Left lung (tissue), 10 donors: ENCODE data around the gene LRRC61. TPM values are rescaled to one million over a fixed set of nuclear protein-coding genes. Genes with fewer than 3 reads are reported as not detected.
A peak's percentile ranks its signal among the peaks of the same experiment; 100 is the strongest.
"Not testable (repeated sequence)": the region's sequence is repeated elsewhere in the genome, so short reads cannot be mapped to it uniquely, and the experiment has no call there.

ENCODE experiments used
- ATAC-seq: fragments of 200-7000 bp; cut with Tn5 transposase; one replicate; pipeline ENCODE4 v1.9.1; 2020; ENCODE audit warnings: moderate library complexity
- DNase-seq, 4 donors: peaks; one replicate each; pipeline ENCODE4 v3.0.0-alpha.2; 2013 to 2020
- H3K27ac ChIP-seq, 2 donors: fragments of 200-600 bp; sonication (generic) in 1 of 2; one replicate each; pipeline versions ENCODE4 v1.5.0 to v1.8.0; 2020 to 2021
- H3K27me3 ChIP-seq, 2 donors: fragments of 200-600 bp; sonication (generic) in 1 of 2; one replicate each; pipeline versions ENCODE4 v1.5.0 to v1.8.0; 2020 to 2021
- H3K36me3 ChIP-seq, 2 donors: fragments of 200-600 bp; sonication (generic) in 1 of 2; one replicate each; pipeline versions ENCODE4 v1.5.0 to v1.8.0; 2020 to 2021
- H3K4me1 ChIP-seq, 2 donors: fragments of 200-600 bp; one replicate each; pipeline ENCODE4 v1.8.0; 2021
- H3K4me3 ChIP-seq, 2 donors: fragments of 200-600 bp; sonication (generic) in 1 of 2; one replicate each; pipeline versions ENCODE4 v1.5.0 to v1.8.0; 2020 to 2021; ENCODE audit warnings: mild to moderate bottlenecking in 1 of 2
- H3K9me3 ChIP-seq, 2 donors: fragments of 200-600 bp; sonication (generic) in 1 of 2; one replicate each; pipeline versions ENCODE4 v1.5.0 to v1.8.0; 2020 to 2021
- intact Hi-C, 2 donors: fragments of 100-400 bp; cut with DNase I; formaldehyde crosslinking; loops; one replicate each; pipeline versions ENCODE4 v1.11.2 to v1.14.2; 2022
- polyA plus RNA-seq, 6 donors: library from polyadenylated mRNA; unstranded; fragments of 120-200 nt; gene quantifications; one replicate each; pipeline ENCODE4 v1.2.1, GENCODE V29; 2013; ENCODE audit not compliant: insufficient read length in 6 of 6
- total RNA-seq, 2 donors: library from RNA; stranded (reverse); fragmentation: NEBNext Ultra II Directional; extraction: Animal tissue kit (Norgen Biotek cat#: 25700); gene quantifications; one replicate each; pipeline ENCODE4 v1.2.1, GENCODE V29; 2021
- TF ChIP-seq, protein P1 (sequence below), 2 donors: fragments of 200-600 bp; sonication (generic) in 1 of 2; IDR thresholded peaks; one replicate each; pipeline versions ENCODE4 v1.5.0 to v1.8.0; 2021; ENCODE audit warnings: antibody characterized with exemption in 2 of 2
- donor health status: DM: no; HTN: yes; CAD: no.
- donor health status: DM: no; HTN: no; CAD: no.

The LRRC61 gene
- total and polyA plus RNA-seq, 8 donors: 9.0 to 22.5 (median 19.3) TPM

DNA sequence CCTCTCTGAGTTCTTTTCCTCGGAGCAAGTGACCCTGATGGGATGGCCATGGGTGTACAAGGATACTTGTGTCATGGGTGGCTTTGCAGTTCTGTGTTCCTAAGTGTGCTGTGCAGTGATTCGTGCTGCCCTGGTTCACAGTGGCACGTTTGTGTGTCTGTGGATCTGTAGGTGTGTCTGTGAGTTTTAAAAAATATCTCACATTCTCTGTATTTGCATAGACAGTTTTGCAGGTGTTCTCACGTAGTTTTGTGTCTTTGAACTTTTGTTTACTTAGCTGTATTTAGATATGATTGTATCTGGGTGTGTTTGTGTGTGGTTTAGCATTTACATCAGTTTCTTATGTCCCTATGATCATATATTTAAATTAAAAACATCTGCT, 59.7 kb downstream of the LRRC61 start:
- no peak for ATAC-seq

DNA sequence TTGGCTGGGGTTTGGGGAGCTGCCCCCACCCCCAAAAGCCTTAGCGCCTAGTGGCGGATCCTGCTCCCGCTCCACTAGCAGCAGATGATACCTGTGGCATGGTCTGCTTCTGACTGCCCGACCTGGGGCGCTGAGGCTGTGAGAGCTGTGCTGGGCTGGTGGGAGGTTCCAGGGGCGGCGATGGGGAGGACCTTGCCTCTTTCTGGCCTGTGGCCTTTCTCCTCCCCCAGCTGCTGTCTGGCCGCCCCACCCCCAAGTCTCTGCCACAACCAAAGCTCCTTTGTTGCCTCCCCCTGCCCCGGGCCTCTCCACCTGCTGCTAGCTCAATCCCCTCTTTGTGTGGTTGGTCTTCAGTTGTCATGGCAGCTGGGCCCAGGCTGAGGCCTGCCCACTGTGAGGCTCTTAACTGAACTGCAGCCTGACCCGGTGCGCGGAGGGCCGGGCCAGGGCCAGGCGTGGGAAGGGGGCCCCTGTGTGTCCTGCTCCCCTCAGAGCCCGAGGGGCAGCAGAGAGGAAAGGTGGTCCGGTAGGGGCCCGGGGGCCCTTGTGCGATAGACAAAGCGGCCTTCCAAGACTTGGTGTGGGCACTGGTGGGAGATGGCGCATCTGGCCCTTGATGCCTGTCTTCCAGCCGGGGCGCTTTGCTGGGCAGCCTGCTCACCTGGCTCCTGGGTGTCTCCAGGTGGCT, 60.7 kb downstream of the LRRC61 start:
- intact Hi-C loops: no loop called here
- DNase-seq (peak in 3 of 4 donors; percentile 20 to 78 (median 62)), ATAC-seq (no peak)
- Histone ChIP-seq H3K27me3 (no peaks in the 10 kb centered on the region), H3K36me3 (no peaks in the 10 kb centered on the region), H3K9me3 (no peaks in the 10 kb centered on the region), H3K4me3 (no peak overlapping the region), H3K4me1 (peaks cover 3 to 31% of the 10 kb centered on the region in 2 donors), H3K27ac (peak overlapping the region in 1 of 2 donors; percentile 64)
- TF ChIP-seq, protein P1, sequence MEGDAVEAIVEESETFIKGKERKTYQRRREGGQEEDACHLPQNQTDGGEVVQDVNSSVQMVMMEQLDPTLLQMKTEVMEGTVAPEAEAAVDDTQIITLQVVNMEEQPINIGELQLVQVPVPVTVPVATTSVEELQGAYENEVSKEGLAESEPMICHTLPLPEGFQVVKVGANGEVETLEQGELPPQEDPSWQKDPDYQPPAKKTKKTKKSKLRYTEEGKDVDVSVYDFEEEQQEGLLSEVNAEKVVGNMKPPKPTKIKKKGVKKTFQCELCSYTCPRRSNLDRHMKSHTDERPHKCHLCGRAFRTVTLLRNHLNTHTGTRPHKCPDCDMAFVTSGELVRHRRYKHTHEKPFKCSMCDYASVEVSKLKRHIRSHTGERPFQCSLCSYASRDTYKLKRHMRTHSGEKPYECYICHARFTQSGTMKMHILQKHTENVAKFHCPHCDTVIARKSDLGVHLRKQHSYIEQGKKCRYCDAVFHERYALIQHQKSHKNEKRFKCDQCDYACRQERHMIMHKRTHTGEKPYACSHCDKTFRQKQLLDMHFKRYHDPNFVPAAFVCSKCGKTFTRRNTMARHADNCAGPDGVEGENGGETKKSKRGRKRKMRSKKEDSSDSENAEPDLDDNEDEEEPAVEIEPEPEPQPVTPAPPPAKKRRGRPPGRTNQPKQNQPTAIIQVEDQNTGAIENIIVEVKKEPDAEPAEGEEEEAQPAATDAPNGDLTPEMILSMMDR (IDR thresholded peaks at IDR 0.05): no peak

More for the DNA sequence above, 59.7 kb downstream of the LRRC61 start:
- H3K4me3 ChIP-seq: no peak overlapping the region
- peaks cover 10 to 37% of the 10 kb centered on the region in 2 donors for H3K4me1 ChIP-seq
- TF ChIP-seq, protein P1 (IDR thresholded peaks at IDR 0.05): no peak
- no peak overlapping the region for H3K27ac ChIP-seq
- DNase-seq: no peak
- no peaks in the 10 kb centered on the region for H3K27me3 ChIP-seq
- no peaks in the 10 kb centered on the region for H3K9me3 ChIP-seq
- intact Hi-C loops: no loop called here
- no peaks in the 10 kb centered on the region for H3K36me3 ChIP-seq

DNA sequence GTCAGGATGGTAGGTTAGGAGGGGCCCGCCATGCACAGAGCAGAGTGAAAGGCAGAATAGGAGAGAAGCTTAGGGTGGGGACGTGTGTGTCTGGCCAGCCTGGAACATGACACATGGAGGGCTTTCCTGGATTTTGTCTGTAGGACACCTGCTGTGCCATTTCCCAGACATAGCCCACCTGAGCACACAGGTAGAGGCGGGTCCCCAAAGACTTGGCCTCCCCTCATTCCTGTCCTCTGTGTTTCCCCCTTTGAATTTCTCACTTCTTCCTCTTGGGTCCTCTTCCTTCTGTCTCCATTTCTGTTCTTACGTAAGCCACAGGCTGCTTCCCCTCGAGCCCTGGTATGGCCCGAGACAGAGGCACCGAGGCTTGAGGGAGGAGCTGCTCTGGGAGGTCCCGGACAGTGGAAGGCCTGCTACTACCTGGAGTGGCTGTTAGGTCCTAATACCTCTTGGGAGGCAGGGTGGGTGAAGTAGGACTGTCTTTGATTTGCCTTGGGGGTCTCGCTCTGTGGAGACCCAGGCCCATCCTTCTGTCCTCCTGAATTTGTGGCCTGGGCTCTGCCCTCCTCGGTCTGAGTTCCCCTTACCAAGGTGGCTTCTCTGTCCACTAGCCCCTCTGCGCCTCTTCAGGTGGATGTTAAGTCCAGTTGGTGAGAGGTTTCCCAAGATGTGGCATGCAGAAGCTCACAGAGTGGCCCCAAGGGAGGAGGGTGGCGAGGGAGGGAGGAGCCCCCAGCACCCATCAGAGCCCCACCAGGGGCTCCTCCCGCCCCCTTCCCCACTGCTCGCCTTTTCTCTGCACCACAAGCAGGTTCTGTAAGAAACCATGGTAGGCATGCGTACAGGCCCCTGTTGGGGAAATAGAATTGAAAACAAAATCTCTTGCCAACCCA, 61.5 kb downstream of the LRRC61 start:
- no peaks in the 10 kb centered on the region for H3K36me3 ChIP-seq
- no peaks in the 10 kb centered on the region for H3K27me3 ChIP-seq
- H3K27ac ChIP-seq: peak overlapping the region in 1 of 2 donors; percentile 64
- intact Hi-C loops: no loop called here
- H3K9me3 ChIP-seq: no peaks in the 10 kb centered on the region
- peak in 1 of 4 donors; percentile 78 for DNase-seq
- peaks cover 6 to 34% of the 10 kb centered on the region in 2 donors for H3K4me1 ChIP-seq
- TF ChIP-seq, protein P1 (IDR thresholded peaks at IDR 0.05): no peak
- ATAC-seq: no peak
- H3K4me3 ChIP-seq: no peak overlapping the region

DNA sequence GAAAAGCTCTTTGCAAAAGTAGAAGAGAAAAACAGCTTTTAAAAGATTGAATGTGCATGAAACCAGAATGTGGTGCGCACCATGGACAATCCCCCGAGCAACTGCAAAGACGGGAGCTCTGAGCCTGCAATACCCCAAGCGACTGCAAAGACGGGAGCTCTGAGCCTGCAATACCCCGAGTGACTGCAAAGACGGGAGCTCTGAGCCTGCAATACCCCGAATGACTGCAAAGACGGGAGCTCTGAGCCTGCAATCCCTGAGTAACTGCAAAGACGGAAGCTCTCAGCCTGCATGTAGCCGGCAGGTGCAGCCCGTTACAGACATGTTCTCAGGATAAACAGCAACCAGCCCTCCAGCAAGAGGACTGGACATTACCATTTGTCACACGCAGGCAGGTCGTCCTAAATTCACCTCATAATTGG, 62.2 kb downstream of the LRRC61 start:
- H3K27me3 ChIP-seq: no peaks in the 10 kb centered on the region
- peaks cover 2 to 27% of the 10 kb centered on the region in 2 donors for H3K4me1 ChIP-seq
- intact Hi-C loops: no loop called here
- TF ChIP-seq, protein P1 (IDR thresholded peaks at IDR 0.05): no peak
- H3K27ac ChIP-seq: no peak overlapping the region
- peak in 2 of 4 donors; percentile 13 to 16 for DNase-seq
- ATAC-seq: no peak
- no peak overlapping the region for H3K4me3 ChIP-seq
- H3K36me3 ChIP-seq: no peaks in the 10 kb centered on the region
- H3K9me3 ChIP-seq: no peaks in the 10 kb centered on the region

DNA sequence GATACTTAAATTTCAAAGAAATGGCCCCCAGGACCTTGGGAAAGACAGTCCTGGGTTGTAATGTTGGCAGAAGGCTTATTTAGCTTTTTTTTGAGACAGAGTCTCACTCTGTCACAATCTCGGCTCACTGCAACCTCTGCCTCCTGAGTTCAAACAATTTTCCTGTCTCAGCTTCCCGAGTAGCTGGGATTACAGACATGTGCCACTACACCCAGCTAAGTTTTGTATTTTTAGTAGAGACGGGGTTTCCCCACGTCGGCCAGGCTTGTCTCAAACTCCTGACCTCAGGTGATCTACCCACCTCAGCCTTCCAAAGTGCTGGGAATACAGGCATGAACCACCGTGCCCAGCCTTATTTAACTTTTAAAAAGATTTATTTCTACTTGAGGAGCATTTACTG, 62.7 kb downstream of the LRRC61 start:
- peaks cover 2 to 23% of the 10 kb centered on the region in 2 donors for H3K4me1 ChIP-seq
- intact Hi-C loops, H3K36me3 ChIP-seq, H3K27ac ChIP-seq, ATAC-seq, H3K4me3 ChIP-seq, H3K9me3 ChIP-seq, DNase-seq, H3K27me3 ChIP-seq: not testable (repeated sequence)

Other genes with a start within 250 kb of the LRRC61 start
- 10 to 100 TPM; 24.0 to 25.1 TPM for gene ACTR3C, start 190 bp downstream of the LRRC61 start, total RNA-seq
- 1 to 10 TPM; 3.4 to 8.2 (median 4.4) TPM for gene ACTR3C, start 190 bp downstream of the LRRC61 start, polyA plus RNA-seq
- gene RARRES2, start 18.3 kb downstream of the LRRC61 start, total RNA-seq: 100 to 1,000 TPM; 133 to 162 TPM
- 100 to 1,000 TPM; 153 to 233 (median 198) TPM for gene RARRES2, start 18.3 kb downstream of the LRRC61 start, polyA plus RNA-seq
- 100 to 1,000 TPM in 1 of 2 donors, 10 to 100 TPM in 1; 81.4 to 110 TPM for gene REPIN1, start 45.5 kb downstream of the LRRC61 start, total RNA-seq
- gene REPIN1, start 45.5 kb downstream of the LRRC61 start, polyA plus RNA-seq: 10 to 100 TPM; 61.5 to 75.9 (median 70.3) TPM
- 1 to 10 TPM; 5.2 to 5.6 TPM for gene ZNF775, start 56.0 kb downstream of the LRRC61 start, total RNA-seq
- 10 to 100 TPM in 1 of 6 donors, 1 to 10 TPM in 5; 4.0 to 11.7 (median 6.5) TPM for gene ZNF775, start 56.0 kb downstream of the LRRC61 start, polyA plus RNA-seq
- gene GIMAP8, start 127.3 kb downstream of the LRRC61 start, total RNA-seq: 10 to 100 TPM; 17.1 to 37.3 TPM
- gene GIMAP8, start 127.3 kb downstream of the LRRC61 start, polyA plus RNA-seq: 10 to 100 TPM; 22.6 to 29.3 (median 24.6) TPM
- 10 to 100 TPM; 16.7 to 48.4 TPM for gene GIMAP7, start 191.5 kb downstream of the LRRC61 start, total RNA-seq
- gene GIMAP7, start 191.5 kb downstream of the LRRC61 start, polyA plus RNA-seq: 10 to 100 TPM; 28.7 to 49.8 (median 36.3) TPM
- gene GIMAP4, start 244.0 kb downstream of the LRRC61 start, total RNA-seq: 10 to 100 TPM; 31.3 to 59.2 TPM
- gene GIMAP4, start 244.0 kb downstream of the LRRC61 start, polyA plus RNA-seq: 100 to 1,000 TPM in 1 of 6 donors, 10 to 100 TPM in 5; 68.5 to 108 (median 79.1) TPM